ENCODE measurements around the gene PLEKHN1.
"Not testable (repeated sequence)": the region's sequence is repeated elsewhere in the genome, so short reads cannot be mapped to it uniquely, and the experiment has no call there.

PLEKHN1 gene

GRCh38 chr1:942411-942821, 23.9 kb upstream of the PLEKHN1 start:
- DNase-seq (ENCODE audit: low read depth in 4 of 4, low spot score in 1 of 4) = no peak

- DNase-seq (ENCODE audit: low read depth in 4 of 4, low spot score in 1 of 4) = no peak
Observed at GRCh38 chr1:942864-943533, 23.3 kb upstream of the PLEKHN1 start.

GRCh38 chr1:943545-944340, 22.5 kb upstream of the PLEKHN1 start:
- no peak for DNase-seq (ENCODE audit: low read depth in 4 of 4, low spot score in 1 of 4)

DNA sequence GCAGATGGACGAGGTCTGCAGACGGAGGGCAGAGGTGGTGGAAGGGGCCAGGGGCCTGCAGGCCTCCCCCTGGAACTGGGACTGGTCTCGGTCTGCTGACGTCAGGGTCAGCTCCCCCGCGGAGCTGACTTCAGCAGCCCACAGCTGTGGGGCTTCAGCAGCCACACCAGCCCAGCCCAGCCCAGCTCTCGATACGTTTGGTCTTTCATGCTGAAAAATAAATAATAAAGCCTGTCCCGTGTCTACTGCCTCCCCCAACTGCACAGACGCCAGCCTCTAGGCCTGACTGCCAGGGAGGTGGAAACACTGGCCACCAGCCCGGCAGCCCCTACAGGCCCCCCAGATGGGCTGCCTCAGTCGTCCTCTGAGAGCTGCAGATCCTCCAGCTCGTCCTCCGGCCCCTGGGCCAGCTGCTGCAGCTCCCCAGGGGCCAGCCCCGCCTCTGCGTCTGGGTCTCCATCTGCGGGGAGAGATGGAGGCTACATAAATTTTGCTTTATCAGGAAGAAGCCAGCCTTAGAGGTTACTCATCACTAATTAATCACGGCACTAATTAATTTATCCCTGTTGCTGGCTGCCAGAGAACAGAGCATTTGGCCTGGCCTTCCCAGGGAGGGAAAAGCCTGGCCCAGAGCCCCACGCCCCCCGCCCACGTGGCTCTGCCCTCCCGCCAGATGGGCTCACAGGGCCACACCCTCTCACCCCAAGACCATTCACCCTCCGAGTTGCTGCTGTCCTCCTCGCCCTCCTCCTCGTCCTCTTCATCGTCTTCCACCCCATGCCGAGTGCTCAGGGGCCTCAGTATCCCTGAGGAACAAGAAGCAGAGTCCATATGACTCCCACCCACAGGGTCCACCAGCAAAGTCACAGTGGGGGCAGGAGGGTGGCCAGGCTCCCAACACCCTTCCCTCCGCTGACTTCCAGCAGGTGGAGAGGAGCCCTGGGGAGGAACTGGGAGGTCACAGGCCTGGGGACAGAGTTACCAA, 21.6 kb upstream of the PLEKHN1 start:
- no peak for DNase-seq (ENCODE audit: low read depth in 4 of 4, low spot score in 1 of 4)

GRCh38 chr1:945688-946556, 20.4 kb upstream of the PLEKHN1 start:
- no peak for DNase-seq (ENCODE audit: low read depth in 4 of 4, low spot score in 1 of 4)

DNA sequence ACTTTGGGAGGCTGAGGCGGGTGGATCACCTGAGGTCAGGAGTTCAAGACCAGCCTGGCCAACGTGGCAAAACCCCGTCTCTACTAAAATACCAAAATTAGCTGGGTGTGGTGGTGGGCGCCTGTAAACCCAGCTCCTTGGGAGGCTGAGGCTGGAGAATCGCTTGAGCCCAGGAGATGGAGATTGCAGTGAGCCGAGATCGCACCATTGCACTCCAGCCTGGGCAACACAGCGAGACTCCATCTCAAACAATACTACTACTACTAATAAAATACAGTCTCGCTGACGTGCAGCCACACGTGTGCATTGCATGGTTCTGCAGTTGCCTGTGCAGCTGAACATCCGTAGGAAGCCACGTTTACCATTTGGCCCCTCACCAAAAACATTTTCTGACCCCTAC, 19.5 kb upstream of the PLEKHN1 start:
- not testable (repeated sequence) for DNase-seq (ENCODE audit: low read depth in 4 of 4, low spot score in 1 of 4)

GRCh38 chr1:947958-948357, 18.3 kb upstream of the PLEKHN1 start:
- no peak for DNase-seq (ENCODE audit: low read depth in 4 of 4, low spot score in 1 of 4)

GRCh38 chr1:950268-950667, 16.0 kb upstream of the PLEKHN1 start:
- no peak for DNase-seq (ENCODE audit: low read depth in 4 of 4, low spot score in 1 of 4)

DNA sequence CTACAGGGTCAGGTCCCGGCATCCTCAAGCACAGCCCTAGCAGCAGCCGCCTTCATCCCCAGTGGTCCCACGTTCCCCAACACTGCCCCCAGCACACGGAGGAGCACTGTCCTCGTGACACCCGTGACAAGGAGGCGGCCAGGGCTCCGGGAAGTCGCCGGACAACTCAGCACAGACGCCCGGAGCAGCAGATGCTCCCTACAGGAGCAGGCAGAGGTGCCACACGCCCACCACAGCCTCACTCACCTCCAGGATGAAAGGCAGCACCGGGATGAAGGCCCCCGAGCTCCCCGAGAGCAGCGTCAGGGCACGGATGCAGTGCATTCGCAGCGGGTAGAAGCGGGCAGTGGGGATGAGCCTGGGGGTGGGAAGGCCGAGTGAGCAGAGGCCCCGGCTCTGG, 15.4 kb upstream of the PLEKHN1 start:
- no peak for DNase-seq (ENCODE audit: low read depth in 4 of 4, low spot score in 1 of 4)

GRCh38 chr1:951364-951763, 14.9 kb upstream of the PLEKHN1 start:
- DNase-seq (ENCODE audit: low read depth in 4 of 4, low spot score in 1 of 4) = no peak

DNA sequence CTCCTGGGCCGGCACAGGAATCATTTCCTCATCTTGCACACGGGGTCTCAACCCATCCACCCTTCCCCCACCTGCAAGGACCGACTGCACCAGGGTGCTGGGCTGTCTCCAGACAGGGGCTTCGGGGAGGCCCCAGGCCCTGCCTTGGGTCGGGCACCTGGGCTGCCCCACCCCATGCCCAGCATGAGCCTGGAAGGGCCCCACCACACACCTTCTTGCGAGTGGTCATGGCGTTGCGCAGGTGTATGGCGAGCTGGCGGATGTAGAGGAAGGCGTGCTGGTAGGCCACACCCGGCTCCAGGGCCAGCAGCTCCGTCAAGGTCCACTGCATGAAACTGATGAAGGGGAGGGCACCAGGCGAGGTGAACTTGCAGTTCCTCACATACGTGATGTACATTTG, 14.1 kb upstream of the PLEKHN1 start:
- no peak for DNase-seq (ENCODE audit: low read depth in 4 of 4, low spot score in 1 of 4)

GRCh38 chr1:952603-953002, 13.7 kb upstream of the PLEKHN1 start:
- no peak for DNase-seq (ENCODE audit: low read depth in 4 of 4, low spot score in 1 of 4)

DNA sequence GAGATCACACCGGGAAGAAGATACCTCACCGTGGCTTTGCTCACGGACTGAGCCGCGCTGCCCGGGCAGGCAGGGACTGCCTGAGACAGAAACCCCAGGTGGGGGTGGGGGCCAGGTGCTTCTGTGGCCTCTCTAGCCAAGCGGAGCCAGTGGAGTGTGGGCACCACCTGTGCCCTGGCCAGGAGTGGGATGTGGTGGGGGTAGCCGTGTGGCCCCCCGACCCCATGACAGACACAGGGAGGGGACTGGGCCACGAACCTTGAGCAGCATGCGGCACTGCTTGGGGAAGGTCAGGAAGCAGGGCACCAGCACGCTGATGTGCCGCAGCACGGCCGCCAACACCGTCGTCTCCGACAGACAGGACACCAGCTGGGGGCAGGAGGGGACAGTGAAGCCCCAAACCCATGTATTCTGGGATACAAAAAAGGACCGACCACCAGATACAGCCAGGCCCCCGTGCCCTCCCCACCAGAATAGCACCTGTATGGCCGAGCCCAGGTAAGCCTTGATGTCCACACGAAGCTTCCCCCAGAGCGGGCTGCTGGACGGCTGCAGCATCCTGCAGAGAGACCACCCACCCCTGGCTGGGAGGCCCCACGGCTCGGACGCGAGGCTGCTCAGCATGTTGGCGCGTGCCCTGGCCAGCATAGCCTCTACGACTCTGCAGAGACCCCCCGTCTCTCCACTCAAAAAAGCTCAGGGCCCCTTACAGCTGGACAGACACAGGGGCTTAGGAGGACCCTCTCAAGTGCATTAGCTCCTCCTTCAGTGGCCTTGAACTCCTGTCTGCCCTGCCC, 12.6 kb upstream of the PLEKHN1 start:
- no peak for DNase-seq (ENCODE audit: low read depth in 4 of 4, low spot score in 1 of 4)

- DNase-seq (ENCODE audit: low read depth in 4 of 4, low spot score in 1 of 4) = no peak
Observed at GRCh38 chr1:954927-955326, 11.4 kb upstream of the PLEKHN1 start.

DNA sequence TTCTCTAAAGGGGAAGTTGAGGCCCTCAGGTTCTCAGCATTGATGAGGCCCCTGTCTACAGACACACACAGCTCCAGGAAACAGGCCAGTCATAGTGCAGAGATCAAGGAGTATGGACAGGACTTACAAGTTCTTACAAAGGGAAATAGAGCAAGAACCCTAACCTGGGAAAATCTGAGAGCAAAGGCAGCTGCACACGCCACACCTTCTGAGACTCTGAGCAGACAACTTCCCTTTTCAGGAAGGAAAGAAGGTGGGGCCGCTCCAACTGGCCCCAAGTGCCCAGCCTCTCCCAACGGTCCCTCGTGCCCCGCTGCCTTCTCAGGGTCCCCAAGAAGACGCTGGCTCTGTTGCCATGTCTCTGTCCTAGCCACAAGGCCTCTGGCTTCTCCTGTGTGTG, 10.8 kb upstream of the PLEKHN1 start:
- DNase-seq (ENCODE audit: low read depth in 4 of 4, low spot score in 1 of 4) = no peak

- DNase-seq (ENCODE audit: low read depth in 4 of 4, low spot score in 1 of 4) = no peak
Observed at GRCh38 chr1:956636-957035, 9.6 kb upstream of the PLEKHN1 start.

GRCh38 chr1:958823-959730, 7.2 kb upstream of the PLEKHN1 start, which contains the start of gene NOC2L:
Gene NOC2L, minus strand, starts transcription at chr1:959256. Its CDS starts 16 bp downstream, at chr1:959240.
- DNase-seq (ENCODE audit: low read depth in 4 of 4, low spot score in 1 of 4) = peak; percentile 94 to 99 (median 96)

- no peak for DNase-seq (ENCODE audit: low read depth in 4 of 4, low spot score in 1 of 4)
Observed at GRCh38 chr1:959731-960362, 6.4 kb upstream of the PLEKHN1 start.
